ENCODE data around the gene TVP23C. TPM values are rescaled to one million over a fixed set of nuclear protein-coding genes. Genes with fewer than 3 reads are reported as not detected.

TVP23C gene
- total and polyA plus RNA-seq, 2 experiments from 2014 or later = 10.4 to 31.7 TPM

DNA sequence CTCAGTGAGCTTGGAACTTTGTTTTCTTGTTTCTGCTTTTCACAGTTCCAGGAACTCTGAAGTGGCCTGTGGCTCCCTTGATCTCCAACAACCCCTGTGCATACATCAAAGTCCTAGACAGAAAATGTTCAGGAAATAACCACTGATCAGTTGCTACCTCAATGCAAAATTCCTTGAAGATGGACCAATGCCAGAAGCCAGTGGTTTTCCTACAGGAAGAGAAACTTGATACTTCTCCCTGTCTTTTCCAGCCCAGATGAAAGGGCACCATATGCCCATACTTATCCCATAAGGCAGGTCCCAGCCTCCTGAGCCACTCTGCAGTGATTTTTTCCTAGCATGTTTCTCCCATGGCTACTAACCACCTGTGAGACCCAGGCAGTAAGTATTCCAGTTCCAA lies 83.6 kb downstream of the TVP23C start:
- peaks cover 4% of the 10 kb centered on the region; the same call in 1 of the 2 replicates for H3K4me1 ChIP-seq (ENCODE audit: insufficient read depth)
- H2AFZ ChIP-seq = no peak overlapping the region
- no peaks in the 10 kb centered on the region for H4K20me1 ChIP-seq (replicated peaks; ENCODE audit: insufficient read depth)
- H3K4me3 Mint-ChIP-seq = no peak overlapping the region
- H3K9me2 ChIP-seq (ENCODE audit: insufficient read depth) = no peaks in the 10 kb centered on the region
- H3K36me3 Mint-ChIP-seq (ENCODE audit: low read depth) = peaks cover 8% of the 10 kb centered on the region; the same call in 2 of the 3 replicates
- peaks cover 8% of the 10 kb centered on the region for H3K4me1 Mint-ChIP-seq
- ATAC-seq (no peak), DNase-seq (ENCODE audit: low spot score) (no peak)
- no peak overlapping the region for H3K27ac Mint-ChIP-seq
- TF ChIP-seq NANOG (IDR thresholded peaks at IDR 0.05; ENCODE audit: borderline replicate concordance) (no peak), ZNF331 (CRISPR knock-in tag; IDR thresholded peaks at IDR 0.05; ENCODE audit: low read depth) (no peak), STAT1 (IDR thresholded peaks at IDR 0.05; ENCODE audit: unreplicated experiment) (no peak), ZNF114 (CRISPR knock-in tag; IDR thresholded peaks at IDR 0.05) (no peak), EZH2 (IDR thresholded peaks at IDR 0.05; ENCODE audit: low read depth, unreplicated experiment) (no peak), CREB1 (CRISPR knock-in tag; IDR thresholded peaks at IDR 0.05; ENCODE audit: low read depth) (no peak), EZH2phosphoT487 (IDR thresholded peaks at IDR 0.05; ENCODE audit: unreplicated experiment) (no peak), JUNB (IDR thresholded peaks at IDR 0.05; ENCODE audit: unreplicated experiment) (no peak), POLR2AphosphoS5 (IDR thresholded peaks at IDR 0.05; ENCODE audit: low read depth) (no peak)
- TF ChIP-seq, protein P1, sequence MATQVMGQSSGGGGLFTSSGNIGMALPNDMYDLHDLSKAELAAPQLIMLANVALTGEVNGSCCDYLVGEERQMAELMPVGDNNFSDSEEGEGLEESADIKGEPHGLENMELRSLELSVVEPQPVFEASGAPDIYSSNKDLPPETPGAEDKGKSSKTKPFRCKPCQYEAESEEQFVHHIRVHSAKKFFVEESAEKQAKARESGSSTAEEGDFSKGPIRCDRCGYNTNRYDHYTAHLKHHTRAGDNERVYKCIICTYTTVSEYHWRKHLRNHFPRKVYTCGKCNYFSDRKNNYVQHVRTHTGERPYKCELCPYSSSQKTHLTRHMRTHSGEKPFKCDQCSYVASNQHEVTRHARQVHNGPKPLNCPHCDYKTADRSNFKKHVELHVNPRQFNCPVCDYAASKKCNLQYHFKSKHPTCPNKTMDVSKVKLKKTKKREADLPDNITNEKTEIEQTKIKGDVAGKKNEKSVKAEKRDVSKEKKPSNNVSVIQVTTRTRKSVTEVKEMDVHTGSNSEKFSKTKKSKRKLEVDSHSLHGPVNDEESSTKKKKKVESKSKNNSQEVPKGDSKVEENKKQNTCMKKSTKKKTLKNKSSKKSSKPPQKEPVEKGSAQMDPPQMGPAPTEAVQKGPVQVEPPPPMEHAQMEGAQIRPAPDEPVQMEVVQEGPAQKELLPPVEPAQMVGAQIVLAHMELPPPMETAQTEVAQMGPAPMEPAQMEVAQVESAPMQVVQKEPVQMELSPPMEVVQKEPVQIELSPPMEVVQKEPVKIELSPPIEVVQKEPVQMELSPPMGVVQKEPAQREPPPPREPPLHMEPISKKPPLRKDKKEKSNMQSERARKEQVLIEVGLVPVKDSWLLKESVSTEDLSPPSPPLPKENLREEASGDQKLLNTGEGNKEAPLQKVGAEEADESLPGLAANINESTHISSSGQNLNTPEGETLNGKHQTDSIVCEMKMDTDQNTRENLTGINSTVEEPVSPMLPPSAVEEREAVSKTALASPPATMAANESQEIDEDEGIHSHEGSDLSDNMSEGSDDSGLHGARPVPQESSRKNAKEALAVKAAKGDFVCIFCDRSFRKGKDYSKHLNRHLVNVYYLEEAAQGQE (IDR thresholded peaks at IDR 0.05; ENCODE audit: unreplicated experiment) = no peak
- TF ChIP-seq, protein P2, sequence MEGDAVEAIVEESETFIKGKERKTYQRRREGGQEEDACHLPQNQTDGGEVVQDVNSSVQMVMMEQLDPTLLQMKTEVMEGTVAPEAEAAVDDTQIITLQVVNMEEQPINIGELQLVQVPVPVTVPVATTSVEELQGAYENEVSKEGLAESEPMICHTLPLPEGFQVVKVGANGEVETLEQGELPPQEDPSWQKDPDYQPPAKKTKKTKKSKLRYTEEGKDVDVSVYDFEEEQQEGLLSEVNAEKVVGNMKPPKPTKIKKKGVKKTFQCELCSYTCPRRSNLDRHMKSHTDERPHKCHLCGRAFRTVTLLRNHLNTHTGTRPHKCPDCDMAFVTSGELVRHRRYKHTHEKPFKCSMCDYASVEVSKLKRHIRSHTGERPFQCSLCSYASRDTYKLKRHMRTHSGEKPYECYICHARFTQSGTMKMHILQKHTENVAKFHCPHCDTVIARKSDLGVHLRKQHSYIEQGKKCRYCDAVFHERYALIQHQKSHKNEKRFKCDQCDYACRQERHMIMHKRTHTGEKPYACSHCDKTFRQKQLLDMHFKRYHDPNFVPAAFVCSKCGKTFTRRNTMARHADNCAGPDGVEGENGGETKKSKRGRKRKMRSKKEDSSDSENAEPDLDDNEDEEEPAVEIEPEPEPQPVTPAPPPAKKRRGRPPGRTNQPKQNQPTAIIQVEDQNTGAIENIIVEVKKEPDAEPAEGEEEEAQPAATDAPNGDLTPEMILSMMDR (conservative IDR thresholded peaks at IDR 0.05; ENCODE audit: low read depth in 2 of 2) = no peak
- TF ChIP-seq, protein P3, sequence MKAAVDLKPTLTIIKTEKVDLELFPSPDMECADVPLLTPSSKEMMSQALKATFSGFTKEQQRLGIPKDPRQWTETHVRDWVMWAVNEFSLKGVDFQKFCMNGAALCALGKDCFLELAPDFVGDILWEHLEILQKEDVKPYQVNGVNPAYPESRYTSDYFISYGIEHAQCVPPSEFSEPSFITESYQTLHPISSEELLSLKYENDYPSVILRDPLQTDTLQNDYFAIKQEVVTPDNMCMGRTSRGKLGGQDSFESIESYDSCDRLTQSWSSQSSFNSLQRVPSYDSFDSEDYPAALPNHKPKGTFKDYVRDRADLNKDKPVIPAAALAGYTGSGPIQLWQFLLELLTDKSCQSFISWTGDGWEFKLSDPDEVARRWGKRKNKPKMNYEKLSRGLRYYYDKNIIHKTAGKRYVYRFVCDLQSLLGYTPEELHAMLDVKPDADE (IDR thresholded peaks at IDR 0.05) = no peak
- peaks cover 4% of the 10 kb centered on the region for H3K27me3 Mint-ChIP-seq (ENCODE audit: insufficient read depth, low read depth, poor library complexity)
- no peaks in the 10 kb centered on the region for H3K79me2 ChIP-seq (replicated peaks; ENCODE audit: insufficient read depth)
- no peaks in the 10 kb centered on the region for H3K27me3 ChIP-seq (ENCODE audit: insufficient read depth)
- H3K4me3 ChIP-seq = no peak overlapping the region
- H3K9me3 Mint-ChIP-seq = no peaks in the 10 kb centered on the region
- H3F3A ChIP-seq (replicated peaks; ENCODE audit: low read depth) = no peaks in the 10 kb centered on the region
- no peak overlapping the region for H3K4me2 ChIP-seq
- no peaks in the 10 kb centered on the region for H3K36me3 ChIP-seq (ENCODE audit: insufficient read depth)
- no peak overlapping the region for H3K27ac ChIP-seq (ENCODE audit: low read depth)
